Activated CD8-positive, alpha-beta memory T cell treated with anti-CD3 and anti-CD28 coated beads for 36 hours (primary cell): ENCODE results near the gene FHOD1. TPM values are rescaled to one million over a fixed set of nuclear protein-coding genes. Genes with fewer than 3 reads are reported as not detected.

Experiments
- CTCF ChIA-PET: fragments of 350-600 bp; sonication (Branson Sonifier 250); formaldehyde crosslinking; loops from one replicate; lab custom pipeline; 2021; ENCODE audit warnings: antibody characterized with exemption; lab: Charles Lee
- POLR2A ChIA-PET: fragments of 350-600 bp; sonication (Branson Sonifier 250); formaldehyde crosslinking; loops from one replicate; lab custom pipeline; 2021; ENCODE audit warnings: antibody characterized with exemption; lab: Charles Lee
- total RNA-seq, 2 experiments: library from RNA; stranded (reverse); gene quantifications; one replicate each; pipeline ENCODE4 v1.2.3, GENCODE V29; 2021

The FHOD1 gene
- total RNA-seq, 2 experiments from 2014 or later, result 113 to 118 TPM

DNA sequence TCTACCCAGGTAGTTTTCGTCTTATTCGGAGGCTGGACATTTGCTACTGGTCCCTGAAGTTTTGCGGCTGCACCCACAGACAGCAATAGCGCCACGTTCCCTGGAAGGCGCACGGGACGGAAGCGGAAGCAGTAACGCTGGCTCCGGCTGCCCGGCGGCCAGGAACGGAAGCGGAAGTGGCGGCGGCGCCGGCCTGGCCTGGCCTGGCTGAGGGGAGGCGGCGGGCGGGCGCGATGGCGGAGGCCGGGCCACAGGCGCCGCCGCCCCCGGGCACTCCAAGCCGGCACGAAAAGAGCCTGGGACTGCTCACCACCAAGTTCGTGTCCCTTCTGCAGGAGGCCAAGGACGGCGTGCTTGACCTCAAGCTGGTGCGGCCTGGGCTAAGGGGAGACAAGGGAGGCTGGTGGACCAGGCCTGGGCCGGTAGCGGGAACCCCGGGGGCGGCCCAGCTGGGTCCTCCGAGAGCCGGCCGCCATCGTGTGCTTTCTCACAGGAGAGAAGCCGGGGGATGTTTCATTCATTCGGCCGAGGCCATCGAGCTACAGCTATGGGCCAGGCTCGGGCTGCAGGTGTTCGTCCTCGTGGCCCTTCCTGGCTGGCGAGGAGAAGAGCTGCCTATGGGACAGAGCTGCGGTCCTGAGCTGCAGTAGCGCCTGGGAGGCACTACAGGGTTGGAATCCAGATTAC lies 55.1 kb downstream of the FHOD1 start, which contains the start of gene E2F4:
TSS of gene E2F4 (plus strand) at position 161 of the 687 bp plus-strand sequence. CDS start at position 234, 73 bp downstream.
- POLR2A ChIA-PET, result interaction anchor here (0.6 to 0.7 kb wide), 2 partner anchors 16 to 117 kb away, joined by 3 to 5 read pairs; no protein-coding TSS in a partner anchor
- CTCF ChIA-PET, result interaction anchor here (0.5 to 1.4 kb wide), 8 partner anchors 9 to 235 kb away, joined by 3 to 4 read pairs (median 3); no protein-coding TSS in a partner anchor

DNA sequence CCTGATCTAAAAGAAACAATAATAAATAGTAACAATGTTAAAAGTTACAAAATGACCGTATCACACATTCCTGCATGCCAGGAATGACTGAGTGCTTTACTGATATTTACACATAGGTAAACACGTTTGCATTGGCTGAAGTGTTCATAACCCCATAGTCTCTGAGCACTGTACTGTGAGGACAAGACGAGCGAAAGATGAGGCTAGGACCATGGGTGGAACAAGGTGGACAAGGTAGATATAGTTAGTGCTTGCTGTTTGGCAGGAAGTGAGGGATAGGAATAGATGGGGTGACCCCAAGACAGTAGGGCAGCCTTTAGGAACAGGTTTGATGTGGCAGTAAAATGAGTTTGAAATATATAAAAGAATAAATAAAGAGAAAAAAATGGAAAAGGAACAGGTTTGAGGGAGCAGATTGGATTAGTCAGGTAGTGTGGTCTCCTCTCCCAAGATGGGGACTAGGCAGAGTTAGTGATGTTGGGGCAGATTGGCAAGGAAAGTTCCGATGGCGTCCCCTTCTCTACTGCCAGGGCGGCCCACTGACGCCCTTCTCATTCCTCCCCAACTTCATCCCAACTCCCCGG lies 55.8 kb downstream of the FHOD1 start:
- POLR2A ChIA-PET, result interaction anchor here (0.6 kb wide), 1 partner anchor 117 kb away, joined by 3 read pairs; no protein-coding TSS in a partner anchor
- CTCF ChIA-PET, result no interaction called here

DNA sequence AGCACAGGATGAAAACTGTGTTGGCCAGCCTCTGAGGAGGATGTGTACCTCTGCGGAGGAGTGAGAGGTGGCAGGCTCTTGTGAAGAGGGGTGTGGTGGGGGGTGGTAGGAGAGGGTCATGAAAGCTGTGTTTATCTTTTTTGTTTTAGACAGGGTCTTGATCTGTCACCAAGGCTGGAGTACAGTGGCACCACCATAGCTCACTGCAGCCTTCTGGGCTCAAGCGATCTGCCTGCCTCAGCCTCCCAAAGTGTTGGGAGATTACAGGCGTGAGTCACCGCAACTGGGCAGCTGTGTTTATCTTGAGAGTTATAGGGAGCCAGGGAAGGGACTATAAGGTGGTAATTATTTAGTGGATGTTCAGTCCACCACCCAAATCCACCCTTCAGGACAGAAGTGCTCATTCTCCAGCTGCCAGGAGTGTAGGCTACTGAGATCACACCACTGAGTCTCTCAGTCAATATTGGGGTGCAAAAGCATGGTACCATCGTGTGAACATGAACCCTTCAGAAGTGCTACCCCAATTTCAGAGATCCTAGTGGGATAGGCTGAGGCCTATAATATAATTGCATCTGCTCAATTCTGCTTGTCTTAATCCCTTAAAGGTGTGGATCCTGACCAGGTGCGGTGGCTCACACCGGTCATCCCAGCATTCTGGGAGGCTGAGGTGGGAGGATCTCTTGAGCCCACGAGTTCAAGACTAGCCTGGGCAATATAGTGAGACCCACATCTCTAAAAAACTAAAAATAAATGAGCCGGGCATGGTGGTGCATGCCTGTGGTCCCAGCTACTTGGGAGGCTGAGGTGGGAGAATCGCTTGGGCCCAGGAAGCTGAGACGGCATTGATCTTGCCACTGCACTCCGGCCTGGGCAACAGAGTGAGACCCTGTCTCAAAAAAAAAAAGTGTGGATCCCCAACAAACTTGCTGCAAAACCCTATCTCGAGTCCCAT lies 56.6 kb downstream of the FHOD1 start:
- POLR2A ChIA-PET, result no interaction called here
- CTCF ChIA-PET, result interaction anchor here (1.3 kb wide), 1 partner anchor 35 kb away, joined by 5 read pairs; no protein-coding TSS in a partner anchor

DNA sequence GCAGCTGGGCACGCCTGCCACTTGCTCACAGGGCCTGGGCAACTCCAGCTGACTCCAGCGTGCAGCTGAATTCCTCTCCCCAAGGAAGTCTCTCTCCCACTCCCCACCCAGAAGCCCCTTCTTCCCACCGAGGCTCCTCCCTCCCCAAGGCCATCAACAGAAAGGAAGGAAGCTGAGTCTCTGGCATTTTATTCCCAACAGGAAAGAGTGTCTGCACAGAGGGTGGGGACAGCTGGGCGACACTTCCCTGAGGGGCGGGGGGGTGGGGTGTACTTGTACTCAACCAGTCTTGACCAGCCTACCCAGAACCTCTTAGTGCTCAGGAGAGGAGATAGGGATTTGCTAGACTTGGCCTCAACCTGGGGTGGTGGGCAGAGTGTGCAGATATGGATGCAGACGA lies 57.2 kb downstream of the FHOD1 start, which contains the start of gene EXOC3L1:
TSS of gene EXOC3L1 (minus strand) at position 96 of the 400 bp plus-strand sequence. CDS start 460 bp downstream, outside the sequence.
- POLR2A ChIA-PET, result no interaction called here

DNA sequence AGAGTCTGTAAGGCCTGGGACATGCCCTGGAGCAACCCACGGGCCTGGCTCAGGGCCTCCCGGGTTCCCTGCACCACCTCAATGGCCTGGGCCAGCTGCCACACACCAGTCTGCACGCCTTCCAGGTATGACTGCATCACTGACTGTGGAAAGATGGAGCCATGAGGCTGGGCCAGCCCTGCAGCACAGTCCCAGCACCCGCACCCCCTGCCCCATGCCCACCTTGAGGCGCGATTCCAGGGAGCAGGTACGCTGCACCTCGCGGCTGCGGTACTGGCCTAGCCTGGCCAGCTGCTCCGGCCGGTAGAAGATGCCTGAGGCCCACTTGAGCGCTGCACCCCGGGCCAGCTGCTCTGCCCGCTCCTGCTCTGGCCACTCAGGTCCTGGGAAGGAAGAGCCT lies 58.5 kb downstream of the FHOD1 start:
- CTCF ChIA-PET, result interaction anchor here (1.0 to 1.3 kb wide), 3 partner anchors 14 to 235 kb away, joined by 3 to 5 read pairs (median 3); no protein-coding TSS in a partner anchor
- POLR2A ChIA-PET, result no interaction called here

More for the DNA sequence above, 57.2 kb downstream of the FHOD1 start, which contains the start of gene EXOC3L1:
- CTCF ChIA-PET, result interaction anchor here (1.3 kb wide), 1 partner anchor 35 kb away, joined by 5 read pairs; no protein-coding TSS in a partner anchor

DNA sequence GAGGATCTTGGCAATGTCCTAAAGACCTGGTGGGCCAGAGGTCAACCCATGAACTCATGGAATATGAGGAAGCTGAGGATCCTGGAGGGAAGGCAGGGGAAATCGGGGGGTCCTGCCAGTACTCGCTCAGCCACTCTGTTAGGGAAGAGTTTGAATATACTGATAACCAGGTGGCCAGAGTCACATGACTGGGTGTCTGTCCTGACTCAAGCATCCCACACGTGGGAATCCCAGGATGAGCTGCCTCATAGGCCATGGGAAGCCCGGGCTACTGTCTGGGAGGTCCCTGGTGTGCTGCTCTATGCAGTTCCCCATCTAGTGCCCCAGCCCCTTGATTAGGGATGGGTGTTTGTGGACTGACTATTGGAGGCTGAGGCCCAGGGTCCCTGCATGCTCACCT lies 59.0 kb downstream of the FHOD1 start:
- POLR2A ChIA-PET, result interaction anchor here (0.6 kb wide), 1 partner anchor 69 kb away, joined by 9 read pairs; no protein-coding TSS in a partner anchor
- CTCF ChIA-PET, result interaction anchor here (1.0 to 1.4 kb wide), 3 partner anchors 12 to 234 kb away, joined by 3 to 5 read pairs (median 3); no protein-coding TSS in a partner anchor

DNA sequence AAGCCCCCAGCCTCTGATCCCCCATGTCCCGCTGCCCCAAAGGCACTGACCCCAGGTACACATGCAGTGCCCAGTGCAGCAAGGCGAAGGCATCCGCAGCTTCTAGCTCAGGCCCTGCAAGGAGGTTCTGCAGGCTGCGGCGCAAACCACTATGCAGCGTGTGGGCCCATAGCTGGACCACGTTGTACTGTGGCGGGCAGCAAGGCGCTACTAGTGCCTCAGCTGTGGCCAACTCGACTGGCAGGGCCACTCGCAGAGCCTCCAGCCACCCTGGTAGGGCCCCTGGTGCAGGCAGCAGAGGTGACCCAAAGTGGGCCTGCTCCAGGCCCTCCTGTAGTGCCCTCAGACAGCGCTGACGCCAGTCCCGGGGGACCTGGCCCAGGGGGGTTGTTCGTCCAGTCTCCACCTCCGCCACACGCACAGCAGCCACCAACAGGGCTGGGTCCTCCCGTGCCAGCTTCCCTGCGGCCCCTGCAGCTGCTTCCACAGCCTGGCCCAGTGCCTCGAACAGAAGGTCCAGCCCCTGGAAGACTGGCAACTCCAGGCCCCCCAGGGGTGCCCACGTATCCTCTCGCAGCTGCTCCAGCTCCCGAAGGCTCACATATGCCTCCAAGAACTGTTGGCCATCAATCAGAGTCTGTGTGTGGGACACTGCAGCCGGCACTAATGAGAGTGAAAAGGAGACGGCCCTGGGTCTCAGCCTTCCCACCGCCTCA lies 59.9 kb downstream of the FHOD1 start:
- CTCF ChIA-PET, result interaction anchor here (1.1 to 1.4 kb wide), 3 partner anchors 11 to 169 kb away, joined by 3 to 5 read pairs (median 3); no protein-coding TSS in a partner anchor
- POLR2A ChIA-PET, result no interaction called here

DNA sequence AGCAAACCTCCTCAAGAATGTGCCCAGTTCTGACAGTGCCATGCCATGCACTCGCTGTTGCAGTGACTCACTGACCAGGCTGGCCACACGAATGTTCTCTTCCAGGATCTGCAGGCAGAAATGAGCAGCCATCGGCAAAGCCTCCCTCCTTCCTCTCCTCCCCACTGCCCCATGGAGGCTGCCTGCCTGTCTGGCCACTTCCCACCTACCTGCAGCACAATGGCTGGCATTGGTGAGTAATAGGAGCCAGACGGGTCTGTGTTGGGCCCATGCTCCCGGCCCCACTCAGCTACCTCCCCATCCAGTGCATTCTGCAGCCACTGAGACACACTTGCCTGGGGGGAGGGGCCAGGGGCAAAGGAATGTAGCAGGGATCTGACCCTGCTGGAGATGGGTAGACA lies 60.7 kb downstream of the FHOD1 start:
- CTCF ChIA-PET, result interaction anchor here (0.6 to 1.1 kb wide), 2 partner anchors 14 to 168 kb away, joined by 3 to 4 read pairs; no protein-coding TSS in a partner anchor

DNA sequence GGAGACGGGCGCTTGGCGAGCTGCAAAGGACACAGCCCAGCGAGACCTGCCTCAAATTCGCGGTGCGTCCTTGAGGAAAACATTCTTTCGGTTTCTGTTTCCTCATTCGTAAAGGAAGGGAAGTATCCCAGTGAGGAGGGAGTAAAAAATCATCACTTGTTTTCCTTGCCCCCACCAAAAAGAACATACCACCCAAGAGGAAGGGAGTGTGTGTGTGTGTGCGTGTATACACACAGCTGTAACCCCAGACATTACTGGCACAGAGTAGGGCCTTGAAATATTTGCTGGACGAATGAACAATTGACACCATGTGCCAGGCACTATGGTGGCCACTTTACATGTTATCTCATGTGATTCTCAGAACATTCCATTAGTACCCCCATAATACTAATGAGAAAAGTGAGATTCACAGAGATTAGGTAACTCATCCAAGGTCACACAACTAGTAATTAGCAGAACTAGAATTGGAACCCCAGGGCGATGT lies 61.6 kb downstream of the FHOD1 start:
- POLR2A ChIA-PET, result interaction anchor here (0.5 to 1.2 kb wide), 3 partner anchors 12 to 357 kb away, joined by 3 to 8 read pairs (median 3); no protein-coding TSS in a partner anchor

More for the DNA sequence above, 60.7 kb downstream of the FHOD1 start:
- POLR2A ChIA-PET, result no interaction called here

DNA sequence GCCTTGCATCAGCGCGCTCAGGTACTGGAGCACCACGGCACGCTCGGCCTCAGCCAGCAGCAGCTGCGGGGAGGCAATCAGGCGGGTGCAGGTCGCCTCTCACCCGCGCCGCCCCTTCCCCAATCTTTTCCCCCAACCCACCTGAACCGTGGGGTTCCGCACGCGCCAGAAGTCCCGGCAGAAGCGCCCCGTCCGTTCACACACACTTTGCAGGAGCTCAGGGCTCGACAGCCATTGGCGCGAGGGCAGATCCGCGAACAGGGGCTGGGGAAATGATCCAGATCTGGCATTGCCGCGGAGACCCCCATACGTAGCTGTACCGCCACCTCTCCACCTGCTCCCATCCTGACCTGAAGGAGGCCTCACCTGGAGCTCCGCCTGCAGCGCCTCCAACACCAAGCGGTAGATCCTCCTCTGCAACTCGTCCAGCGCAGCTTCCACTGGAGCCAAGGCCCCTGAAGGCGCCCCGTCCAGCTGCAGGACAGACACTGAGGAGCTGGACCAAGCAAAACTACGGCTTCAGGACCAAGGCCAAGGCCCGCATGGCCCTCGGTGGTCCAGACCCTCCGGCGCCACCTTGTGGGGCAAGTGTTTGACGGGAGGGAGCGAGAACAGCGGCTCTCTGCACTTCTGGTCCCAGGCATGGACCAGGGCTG lies 62.2 kb downstream of the FHOD1 start:
- ChIA-PET CTCF (interaction anchor here (0.6 to 4.8 kb wide), 32 partner anchors 10 to 290 kb away, joined by 3 to 26 read pairs (median 5); partner anchors contain the start of genes B3GNT9, FBXL8, HSF4 and NOL3), POLR2A (interaction anchor here (0.5 to 1.2 kb wide), 4 partner anchors 11 to 357 kb away, joined by 3 to 8 read pairs (median 3); no protein-coding TSS in a partner anchor)

More for the DNA sequence above, 61.6 kb downstream of the FHOD1 start:
- CTCF ChIA-PET, result interaction anchor here (0.6 to 4.8 kb wide), 24 partner anchors 10 to 291 kb away, joined by 3 to 26 read pairs (median 5); partner anchors contain the start of genes B3GNT9, FBXL8, HSF4 and NOL3

DNA sequence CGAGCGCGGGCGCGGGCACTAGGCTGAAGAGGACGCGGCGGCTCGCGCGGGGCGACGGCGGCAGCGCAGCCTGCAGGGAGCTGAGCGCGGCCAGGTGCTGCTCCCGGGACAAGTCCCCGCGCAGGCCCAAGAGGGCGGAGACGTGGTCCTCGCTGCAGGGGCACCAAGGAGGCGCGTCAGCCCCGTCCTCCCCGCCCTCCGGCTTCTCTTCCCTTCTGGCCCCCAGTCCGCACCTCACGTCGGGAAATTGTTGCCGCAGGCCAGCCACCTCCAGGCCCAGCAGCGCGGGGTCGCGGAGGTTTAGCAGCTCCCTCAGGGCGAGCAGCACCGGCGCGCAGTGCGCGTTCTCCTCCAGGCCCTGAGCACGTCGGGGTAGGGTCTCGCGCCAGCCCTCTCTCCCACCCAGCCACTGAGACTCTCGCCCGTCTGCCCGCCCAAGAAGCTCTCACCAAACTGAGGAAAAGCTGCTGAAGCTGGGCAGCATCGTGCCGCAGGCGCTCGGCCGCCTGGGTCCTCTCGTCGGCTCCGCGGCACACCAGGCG lies 62.8 kb downstream of the FHOD1 start:
- ChIA-PET CTCF (interaction anchor here (0.6 to 4.8 kb wide), 28 partner anchors 9 to 289 kb away, joined by 3 to 26 read pairs (median 5); partner anchors contain the start of genes B3GNT9, FBXL8, HSF4 and NOL3), POLR2A (interaction anchor here (0.6 to 1.2 kb wide), 3 partner anchors 25 to 167 kb away, joined by 3 read pairs; no protein-coding TSS in a partner anchor)

DNA sequence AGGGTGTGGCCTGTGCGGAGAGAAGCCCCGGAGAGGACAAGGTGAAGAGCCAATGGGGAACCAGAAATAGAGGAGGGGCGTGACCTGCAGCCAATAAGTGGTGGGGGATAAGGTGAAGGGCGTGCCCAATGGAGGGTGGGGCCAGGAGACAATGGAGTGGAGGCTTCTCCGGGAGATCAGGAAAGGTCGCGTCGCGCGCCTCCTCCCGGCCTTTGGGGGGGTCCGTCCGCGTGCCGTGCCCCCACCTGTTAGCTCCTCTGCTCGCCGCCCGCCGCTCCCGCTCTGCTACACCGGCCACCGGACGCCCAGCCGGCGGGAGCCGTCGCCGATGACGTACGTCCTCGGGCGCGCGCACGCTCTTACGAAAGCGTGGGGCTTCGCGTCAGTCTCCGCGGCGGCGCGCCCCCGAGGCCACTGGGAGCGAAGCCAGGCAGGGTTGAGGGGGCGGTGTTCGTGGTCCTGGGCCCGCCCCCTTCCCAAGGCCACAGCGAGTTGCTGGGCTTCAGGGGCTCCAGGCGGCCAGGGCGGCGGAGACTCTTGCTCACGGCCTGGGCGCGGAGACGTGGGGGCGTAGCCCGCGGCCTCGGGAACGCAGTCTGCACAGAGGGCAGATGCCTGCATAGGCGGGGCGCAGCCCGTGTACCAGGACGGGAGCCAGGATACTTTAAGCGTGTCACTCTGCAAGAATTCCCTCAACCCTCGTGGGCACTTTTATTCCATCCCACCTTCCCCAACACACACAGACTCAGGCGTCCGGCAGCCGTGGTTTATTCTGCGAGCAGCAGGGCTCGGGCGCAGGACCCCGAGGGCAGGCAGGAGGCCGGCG lies 63.4 kb downstream of the FHOD1 start, which contains the start of gene MATCAP1:
TSS of gene MATCAP1 (minus strand) at position 337 of the 826 bp plus-strand sequence. CDS start 3,353 bp downstream, outside the sequence.
- CTCF ChIA-PET, result interaction anchor here (0.6 to 4.8 kb wide), 18 partner anchors 8 to 289 kb away, joined by 3 to 26 read pairs (median 5); partner anchors contain the start of genes HSF4 and NOL3

DNA sequence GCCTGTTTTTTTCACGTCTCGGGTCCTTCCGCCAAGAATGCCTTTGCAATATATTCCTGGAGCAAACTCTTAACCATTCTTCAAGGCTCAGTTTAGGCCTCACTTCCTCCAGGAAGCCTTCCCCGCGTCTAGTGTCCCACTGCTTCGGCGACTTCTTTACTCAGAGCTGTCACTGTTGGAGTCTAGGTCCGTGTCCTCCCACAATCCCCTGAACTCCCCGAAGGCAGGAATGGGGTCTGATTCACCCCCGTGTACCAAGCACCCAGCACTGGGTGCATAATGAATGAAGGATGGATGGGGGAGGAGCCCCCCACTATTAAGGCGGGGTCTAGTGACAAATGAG lies 64.0 kb downstream of the FHOD1 start:
- POLR2A ChIA-PET, result interaction anchor here (0.6 to 0.9 kb wide), 2 partner anchors 13 to 43 kb away, joined by 3 read pairs; partner anchors contain the start of genes NOL3 and TMEM208
- CTCF ChIA-PET, result interaction anchor here (0.6 to 4.8 kb wide), 6 partner anchors 8 to 229 kb away, joined by 3 to 23 read pairs (median 14); partner anchors contain the start of gene NOL3

More for the DNA sequence above, 63.4 kb downstream of the FHOD1 start, which contains the start of gene MATCAP1:
- POLR2A ChIA-PET, result interaction anchor here (0.6 to 0.9 kb wide), 2 partner anchors 43 to 155 kb away, joined by 3 read pairs; partner anchors contain the start of gene TMEM208

DNA sequence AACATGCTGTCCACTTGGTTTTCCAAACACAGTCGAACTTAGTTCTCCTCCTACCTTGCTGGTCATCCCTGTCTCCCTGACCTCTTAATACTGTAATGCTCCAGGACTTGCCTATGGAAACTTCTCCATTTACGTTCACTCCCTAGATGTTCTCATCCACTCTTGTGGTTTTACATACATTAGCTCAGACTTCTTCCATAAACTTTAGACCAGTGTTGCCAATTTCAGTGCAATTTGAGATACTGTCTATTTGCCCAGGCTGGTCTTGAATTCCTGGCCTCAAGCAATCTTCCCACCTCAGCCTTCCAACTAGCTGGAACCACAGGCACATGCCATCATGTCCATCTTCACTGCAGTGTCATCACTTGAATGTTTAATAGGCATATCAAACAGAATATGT lies 65.0 kb downstream of the FHOD1 start:
- CTCF ChIA-PET, result interaction anchor here (1.3 to 4.8 kb wide), 4 partner anchors 12 to 164 kb away, joined by 3 to 23 read pairs (median 8); partner anchors contain the start of gene NOL3
- POLR2A ChIA-PET, result interaction anchor here (0.6 kb wide), 1 partner anchor 154 kb away, joined by 9 read pairs; no protein-coding TSS in a partner anchor
